NCI-H526 treated with DMSO at 0.1 percent for 48 hours (cell line): ENCODE results near the gene ZDHHC3.
"Not testable (repeated sequence)": the region's sequence is repeated elsewhere in the genome, so short reads cannot be mapped to it uniquely, and the experiment has no call there.

ENCODE experiments used
- DNase-seq: peaks from one replicate; lab custom pipeline; 2025; lab: John Stamatoyannopoulos, UW

Gene ZDHHC3

DNA sequence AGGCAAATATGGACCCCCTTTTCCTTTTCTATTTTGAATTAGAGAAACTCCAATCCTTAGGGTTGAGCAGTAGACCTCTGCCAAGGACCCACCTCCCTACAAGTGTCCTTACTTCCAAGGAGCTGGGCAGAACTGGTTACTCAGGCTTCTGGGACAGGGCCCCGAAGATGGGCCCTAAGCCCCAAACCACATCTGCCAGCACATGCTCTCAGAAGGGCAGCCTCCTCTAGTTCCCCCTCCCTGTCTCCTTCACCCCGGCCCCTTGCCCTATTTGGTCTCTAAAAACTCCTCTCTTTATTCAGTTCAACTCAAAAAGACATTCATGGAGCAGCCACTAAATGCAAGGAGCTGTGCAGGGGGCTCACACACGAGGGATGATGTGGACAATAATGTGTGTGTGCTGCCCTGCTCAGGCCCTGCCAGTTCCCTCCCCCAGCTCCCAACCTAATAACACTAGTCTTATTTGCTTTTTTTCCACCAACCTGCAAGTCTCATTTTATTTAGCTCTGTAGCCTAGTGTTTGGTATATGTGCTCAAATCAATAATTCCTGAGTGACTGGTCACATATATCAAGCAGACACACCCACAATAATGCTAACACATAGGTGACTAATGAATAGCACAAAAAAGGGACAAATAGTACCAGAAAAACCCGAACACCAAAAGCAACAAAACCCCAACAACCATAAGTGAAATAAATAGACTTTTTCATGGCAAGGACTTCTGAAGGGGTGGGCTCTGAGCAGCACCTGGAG lies 12.2 kb downstream of the ZDHHC3 start:
- no peak for DNase-seq

DNA sequence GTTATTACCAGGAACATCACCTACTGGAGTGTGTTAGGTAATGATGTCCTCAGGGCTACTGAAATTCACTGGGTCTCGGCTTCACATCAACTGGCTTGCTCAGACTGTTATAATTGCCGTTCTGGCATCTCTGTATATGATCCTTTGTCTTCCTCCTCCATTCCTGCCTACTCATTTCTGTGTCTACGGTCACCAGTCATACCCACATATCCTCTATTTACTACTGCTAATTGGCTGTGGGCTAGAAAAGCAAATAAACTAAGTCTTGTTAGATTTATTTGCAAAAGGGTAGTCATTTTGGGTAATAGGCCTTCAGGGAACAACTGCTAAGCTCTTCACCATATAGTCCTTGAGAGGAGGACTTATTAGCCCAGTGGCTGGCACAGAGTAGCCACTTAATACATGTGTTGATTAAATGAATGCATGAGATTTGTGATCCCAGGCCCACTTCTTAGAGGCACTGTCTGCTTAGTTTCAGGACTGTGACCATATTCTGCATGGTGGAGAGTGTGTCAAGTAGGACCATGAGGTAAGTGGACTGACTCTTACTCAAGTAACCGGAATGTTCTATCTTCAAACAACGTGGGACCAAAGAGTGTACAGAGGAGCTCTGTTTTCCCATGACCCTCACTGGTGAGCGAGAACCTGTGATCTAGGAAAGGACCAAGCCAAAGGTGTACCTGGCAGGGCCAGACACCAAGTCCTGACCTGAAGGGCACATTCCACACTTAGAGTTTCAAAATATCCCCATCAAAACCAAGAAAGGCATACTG lies 13.2 kb downstream of the ZDHHC3 start:
- no peak for DNase-seq

DNA sequence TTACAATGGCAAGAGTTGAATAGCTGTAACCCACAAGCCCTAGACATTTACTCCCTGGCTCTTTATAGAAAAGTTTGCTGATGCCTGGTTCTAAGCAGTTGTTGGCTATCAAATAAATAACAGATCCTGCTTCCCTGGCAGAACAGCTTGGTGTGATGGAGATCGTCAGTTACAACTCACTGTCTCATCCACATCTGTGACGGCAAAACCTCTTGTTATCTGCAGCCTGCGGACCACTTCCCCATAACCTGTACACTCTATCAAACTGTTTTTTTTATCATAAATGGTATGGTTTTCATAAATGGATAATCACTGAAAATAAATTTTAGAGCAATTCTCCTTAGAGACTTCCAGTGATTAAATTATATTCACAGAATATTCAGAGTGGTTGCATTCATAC lies 14.1 kb downstream of the ZDHHC3 start:
- DNase-seq = no peak

DNA sequence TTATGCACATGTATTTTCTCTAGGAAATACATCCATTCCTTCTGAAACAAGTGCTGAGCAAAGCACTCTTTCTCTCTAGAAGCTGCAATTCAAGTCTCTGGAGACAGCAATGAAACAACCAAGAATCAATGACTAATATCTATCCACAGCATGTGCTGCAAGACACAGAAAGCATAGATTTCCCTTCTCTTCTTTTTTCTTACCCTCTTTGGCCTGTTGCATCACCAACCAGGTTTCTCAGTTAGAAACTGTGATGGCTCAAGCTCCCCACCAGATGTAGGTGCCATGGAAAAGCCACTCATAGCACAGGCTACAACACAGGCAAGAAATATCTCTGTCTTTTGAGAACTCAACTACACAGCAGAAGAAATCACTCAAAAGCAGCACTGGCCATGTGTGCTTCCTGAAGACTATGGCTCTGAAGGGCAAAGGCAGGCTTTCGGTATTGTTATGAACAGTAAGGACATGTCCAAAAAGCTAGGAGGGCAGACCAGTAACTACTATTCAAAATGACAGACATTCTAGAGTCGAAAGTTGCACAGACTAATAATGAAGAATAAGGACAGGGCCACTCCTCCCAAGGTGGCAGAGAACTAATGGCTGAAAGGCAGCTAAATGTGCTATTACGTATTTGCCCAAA lies 15.5 kb downstream of the ZDHHC3 start:
- DNase-seq = no peak

DNA sequence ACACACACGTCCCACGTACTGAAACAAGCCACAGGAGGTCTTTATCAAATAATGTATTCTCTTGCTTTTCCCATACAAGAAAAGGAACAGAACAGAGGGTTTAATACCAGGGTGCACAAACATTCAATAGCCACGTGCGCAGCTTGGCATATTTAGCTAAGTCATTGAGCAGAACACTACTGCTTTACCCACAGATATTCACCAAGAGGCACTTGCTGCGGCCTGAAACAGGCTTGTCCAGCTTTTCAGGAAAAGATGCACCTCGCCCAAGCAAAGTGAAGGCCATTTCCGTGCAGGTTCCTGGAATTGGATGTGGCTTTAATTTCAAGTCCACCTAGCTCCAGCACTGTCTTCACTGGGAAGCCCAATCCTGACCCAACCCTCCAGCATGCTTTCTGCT lies 17.6 kb downstream of the ZDHHC3 start:
- DNase-seq = no peak

DNA sequence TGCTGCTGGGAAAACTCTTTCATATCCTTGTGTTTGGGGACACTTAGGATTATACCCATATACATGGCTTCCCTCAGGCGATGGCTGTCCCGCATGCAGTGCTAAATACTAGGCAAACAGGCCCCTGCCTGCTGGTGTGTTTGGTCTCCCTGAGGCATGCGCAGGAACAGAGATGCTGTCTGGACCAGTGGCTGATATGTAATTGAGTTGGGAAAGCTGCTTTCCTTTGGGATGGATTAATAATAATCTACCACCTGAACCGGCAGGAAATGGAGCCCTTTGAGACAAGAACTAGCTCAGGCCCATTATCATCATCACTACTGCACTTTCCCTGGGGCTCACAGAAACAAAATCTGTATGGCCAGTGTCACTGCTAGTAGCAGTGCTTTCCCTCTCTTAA lies 18.0 kb downstream of the ZDHHC3 start:
- DNase-seq = no peak

DNA sequence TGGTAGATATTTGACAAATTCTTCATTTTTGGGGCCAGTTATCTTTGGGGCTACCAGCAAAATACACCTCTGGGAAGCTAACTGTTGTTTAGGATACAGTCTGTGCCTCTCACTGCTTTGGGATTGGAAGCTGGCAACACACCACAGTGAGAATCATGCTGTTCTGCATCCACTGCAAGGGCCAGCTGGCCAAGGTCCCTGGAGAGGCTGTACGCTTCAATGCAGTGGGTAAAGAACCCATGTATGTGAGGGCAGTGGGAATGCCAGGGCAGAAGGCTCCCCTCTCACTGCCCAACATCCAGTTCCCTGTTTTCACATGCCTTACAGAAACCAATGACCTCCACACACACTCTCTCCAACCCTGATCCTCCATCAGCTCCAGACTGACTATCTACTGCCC lies 20.1 kb downstream of the ZDHHC3 start:
- DNase-seq = peak; percentile 65

DNA sequence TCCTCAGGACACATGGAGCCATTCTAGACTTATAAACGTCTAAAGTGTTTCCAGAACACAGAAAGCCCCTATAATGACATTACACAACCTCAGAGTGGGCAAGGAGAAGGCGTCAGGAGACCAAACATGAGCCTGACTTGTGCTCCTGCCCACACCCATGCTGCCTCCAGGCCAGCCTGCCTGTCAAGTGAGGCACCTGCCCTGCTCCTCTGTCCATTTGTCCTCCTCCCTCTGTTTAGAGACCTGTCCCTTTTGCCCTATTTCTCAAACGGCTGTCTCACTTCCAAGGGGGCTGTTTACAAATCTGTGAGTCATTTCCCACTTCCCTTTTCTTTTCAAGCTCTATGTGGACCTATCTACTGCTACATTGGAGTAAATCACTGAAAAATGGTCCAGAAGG lies 21.0 kb downstream of the ZDHHC3 start:
- DNase-seq = no peak

DNA sequence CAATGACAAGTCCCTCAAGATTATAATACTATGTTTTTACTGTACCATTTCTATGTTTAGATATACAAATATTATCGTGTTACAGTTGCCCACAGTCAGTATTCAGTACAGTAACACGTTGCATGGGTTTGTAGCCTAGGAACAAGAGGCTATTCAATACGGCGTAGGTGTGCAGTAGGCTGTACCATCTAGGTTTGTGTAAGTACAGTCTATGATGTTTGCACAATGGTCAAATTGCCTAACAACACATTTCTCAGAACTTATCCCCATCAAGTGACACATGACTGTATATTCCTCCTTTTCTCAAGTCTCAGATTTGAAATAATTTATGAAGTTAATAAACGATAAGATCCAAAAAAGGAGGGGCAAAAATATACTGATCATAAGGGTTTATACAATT lies 21.7 kb downstream of the ZDHHC3 start:
- peak; percentile 95 for DNase-seq

DNA sequence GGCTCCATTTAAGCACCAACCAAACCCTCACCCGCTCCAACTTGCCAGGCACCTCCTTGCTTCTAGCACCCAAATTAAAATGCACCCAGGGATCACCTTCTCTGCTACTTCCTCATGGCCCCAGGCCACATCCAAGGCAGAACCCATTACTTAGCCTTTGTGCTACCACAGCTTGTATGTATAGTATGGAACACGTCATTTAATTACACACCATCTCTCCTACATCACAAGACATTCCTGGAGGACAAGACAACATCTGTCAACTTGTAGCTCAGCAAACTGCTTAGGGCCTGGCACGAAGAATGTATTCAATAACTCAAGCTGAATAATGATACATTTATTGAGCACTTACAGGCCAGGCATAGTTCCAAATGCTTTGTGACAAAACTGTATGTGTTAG lies 23.3 kb downstream of the ZDHHC3 start:
- DNase-seq = no peak

DNA sequence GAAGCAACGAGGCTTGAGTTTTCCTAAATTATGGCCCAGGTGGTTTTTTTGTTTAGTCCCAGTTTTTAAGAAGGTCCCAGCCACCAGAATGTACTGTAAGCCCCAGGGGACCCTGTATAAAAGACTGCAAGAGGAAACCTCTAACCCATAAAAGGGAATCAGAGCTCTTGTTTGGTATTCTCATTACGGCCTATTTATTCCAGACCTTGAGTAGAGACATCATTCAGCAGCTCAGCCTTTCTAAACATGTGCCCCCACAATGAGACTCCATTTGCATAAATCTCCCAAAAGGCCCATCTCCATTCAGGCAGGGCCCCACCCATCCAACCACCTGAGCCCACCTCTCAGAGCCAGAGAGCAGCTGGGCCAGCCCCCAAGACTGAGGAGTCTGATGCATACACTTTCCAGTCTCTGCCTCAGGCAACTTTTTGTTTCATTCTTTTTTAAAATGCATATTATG lies 25.7 kb downstream of the ZDHHC3 start:
- no peak for DNase-seq

DNA sequence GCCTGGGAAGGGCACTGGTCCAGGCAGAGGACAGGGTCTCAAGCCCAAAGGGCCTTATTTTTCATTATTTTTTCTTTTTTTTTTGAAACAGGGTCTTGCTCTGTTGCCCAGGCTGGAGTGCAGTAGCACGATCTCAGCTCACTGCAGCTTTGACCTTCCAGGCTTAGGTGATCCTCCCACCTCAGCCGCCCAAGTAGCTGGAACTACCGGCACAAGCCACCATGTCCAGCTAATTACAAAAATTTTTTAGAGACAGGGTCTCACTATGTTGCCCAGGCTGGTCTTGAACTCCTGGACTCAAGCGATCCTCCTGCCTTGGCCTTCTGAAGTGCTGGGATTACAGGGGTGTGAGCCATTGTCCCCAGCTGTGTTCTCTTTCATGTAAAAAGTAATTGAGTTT lies 26.2 kb downstream of the ZDHHC3 start:
- DNase-seq = not testable (repeated sequence)

DNA sequence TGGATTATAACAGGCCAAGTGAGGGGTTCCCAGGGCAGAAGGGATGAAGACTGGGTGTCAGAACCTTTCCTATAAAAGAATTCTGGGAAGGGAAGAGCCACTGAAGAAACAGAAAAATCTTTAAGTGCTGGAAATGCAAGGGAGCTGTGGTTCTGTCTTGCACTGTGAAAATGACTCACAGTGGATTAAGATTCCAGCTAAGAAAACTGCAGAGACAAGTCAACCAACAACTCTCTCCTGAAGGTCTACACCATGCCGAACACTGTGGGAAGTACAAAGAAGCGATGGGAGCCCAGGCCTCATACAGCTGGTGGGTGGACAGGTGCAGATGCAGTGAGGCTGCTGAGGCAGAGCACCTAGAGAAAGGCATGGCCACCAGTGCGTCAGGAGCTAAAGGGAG lies 27.7 kb downstream of the ZDHHC3 start:
- DNase-seq = no peak

DNA sequence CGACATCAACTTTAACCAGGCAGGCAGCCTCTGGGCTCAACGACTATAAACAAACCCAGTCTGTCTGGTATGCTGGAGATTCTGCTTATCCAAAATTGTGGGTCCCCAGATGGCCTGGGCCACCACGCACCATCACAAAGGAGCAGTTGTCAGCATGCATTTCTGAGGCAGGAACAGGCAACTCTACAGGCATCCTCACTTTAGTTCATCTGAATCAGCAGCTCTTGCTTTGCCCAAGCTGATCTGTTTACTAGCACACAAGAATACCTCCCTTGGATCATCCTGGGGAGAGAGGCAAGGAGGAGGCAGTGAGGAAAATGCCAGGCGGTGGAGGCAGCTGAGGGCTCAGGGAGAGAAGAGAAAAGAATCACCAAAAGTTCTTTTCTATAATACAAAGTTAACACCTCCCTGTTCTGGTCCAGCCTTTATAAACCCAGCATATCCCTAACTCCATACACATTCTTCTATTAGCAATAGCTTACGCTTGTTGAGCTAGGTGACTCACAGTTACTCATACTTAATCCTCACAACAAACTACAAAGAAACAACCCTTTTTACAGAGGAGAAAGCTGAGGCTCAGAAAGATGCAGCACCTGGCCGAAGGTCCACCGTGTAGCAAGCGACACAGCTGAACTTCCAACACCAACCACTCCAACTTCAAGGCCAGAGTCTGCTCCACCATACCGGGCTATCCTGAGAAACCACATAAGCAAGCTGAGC lies 33.6 kb downstream of the ZDHHC3 start:
- DNase-seq = no peak

DNA sequence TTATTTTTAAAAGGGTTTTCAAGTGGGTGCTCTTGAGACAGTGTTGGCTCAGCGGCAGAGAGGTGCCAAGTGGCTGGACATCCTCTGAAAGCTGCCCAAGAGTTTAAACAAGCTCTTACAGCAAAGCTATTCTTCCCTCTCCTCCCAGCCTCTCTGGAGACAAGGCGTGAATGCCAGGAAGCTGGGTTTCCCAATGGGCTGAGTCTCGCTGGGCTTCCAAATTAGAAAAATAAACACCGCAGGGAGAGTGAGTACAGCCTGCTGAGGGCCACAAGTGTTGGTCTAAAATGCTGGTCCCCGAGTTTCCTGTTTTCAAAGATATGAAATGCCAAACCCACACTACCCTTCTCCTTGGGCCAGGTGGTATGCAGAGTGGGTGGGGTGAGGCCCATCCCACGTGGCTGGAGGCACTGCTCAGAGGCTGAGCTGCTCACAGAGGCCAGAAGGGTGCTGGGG lies 36.4 kb downstream of the ZDHHC3 start:
- DNase-seq = no peak

DNA sequence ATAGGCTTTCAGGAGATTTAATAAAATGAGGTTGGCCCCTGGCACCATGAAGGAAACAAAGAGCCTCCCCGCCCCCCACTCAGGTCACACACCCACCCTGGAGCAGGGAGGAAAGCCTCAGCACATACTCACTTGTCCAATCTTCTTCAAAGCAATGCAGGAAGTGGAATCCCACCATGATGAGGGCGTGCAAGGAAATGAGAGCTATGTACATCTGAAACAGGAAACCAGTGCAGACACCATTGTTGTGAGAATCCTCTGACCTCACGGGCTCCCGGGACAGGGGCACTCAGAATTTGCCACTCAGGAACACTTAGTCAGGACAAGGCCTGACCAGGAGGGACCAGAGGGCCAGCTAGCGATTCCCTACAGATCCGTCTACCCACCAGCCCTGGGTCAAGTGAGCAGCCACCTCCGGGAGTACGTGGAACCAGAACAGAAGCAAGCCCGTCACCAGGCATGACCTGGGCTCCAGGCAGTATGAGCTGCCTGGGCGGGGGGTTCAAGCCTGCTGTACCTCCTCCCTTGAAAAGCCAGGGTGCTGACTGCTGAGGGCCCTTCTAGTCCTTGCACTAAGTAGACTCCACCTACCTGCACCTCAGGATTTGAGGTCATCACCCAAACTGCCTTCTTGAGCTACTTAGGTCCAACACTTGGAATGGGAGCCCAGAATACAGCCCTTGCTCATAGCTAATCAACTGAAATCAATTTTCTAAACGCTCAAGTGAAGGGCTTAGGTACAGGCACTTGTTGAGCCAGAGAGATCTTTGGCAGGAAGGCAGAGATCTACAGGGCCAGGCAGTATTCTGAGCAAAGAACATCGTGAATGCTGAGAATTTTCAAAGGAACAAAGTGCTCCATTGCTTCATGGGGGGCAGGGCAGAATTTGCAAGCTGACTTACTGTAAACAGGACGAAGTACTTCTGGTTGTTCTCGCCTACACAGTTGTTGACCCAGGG lies 42.7 kb downstream of the ZDHHC3 start:
- no peak for DNase-seq

DNA sequence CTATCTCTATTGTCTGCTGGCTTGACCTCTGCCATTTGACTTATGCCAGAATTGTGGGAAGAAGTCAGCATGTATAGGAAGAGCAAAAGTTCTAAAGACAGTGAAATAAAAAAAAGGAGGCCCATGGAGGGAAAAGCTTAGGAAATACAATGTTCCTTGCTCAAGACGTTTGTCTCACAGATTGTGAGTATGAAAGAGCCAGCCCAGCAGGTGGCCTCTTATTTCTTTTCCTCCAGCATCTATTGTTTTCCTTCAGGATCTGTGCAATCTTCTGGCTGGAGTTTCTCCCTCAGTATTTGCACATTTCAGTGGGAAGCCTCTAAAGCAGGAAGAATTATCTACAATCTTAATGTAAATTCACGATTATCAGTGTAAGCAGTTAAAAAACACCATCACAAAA lies 43.7 kb downstream of the ZDHHC3 start:
- no peak for DNase-seq

DNA sequence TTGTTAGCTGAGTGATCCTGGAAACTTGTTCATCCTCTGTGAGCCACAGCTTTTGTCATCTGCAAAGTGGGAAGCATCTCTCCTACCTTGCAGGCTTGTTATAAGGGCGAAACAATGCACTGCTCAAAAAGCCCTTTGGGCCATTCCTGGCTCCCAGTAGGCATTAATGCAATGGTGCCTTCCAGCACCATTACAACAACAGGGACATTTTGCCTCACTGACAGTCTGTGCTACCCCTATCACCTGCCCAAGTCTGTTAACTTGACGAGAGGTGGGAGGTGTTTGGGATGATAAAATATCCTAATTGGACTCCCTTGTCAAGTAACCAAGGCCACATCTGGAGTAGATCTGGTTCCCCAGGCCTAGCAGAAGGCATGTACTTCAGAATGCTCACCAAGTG lies 44.2 kb downstream of the ZDHHC3 start:
- no peak for DNase-seq

DNA sequence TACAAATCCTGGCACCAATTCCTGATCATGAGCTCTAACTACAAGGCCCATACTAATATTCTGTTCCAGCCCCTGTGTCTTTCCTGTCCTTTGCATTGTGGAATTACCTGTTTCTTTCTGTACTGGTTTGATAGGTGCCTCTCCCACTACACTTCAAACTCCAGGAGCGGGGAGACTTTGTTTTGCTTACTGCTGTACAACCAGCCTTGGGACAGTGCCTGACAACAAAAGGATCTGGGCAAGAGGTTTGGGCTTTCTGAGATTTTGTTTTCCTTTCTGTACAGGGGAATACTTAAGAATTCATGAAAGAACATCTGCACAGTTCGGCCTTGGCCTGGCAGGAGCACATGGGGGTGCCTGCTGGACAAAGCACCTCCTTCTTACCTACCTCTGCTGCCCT lies 45.1 kb downstream of the ZDHHC3 start:
- no peak for DNase-seq

DNA sequence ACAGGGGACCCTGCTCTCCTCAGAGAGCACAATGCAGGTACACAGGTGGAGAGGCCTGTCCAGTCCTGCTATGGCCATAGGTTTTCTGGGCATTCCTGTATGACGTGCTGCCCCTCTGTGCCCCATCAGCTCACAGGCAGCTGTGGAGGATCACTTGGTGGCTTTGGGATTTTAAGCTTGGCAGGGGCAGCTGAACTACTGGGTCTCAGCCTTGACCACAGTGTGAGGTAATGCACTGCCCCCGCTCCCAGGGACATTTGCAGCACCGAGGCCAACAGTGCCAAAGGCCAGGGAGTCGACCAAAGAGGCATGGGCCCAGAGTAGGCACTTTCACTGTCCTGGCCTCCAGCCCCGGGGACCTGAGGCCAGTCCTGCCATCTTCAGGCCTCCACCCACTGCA lies 46.2 kb downstream of the ZDHHC3 start:
- no peak for DNase-seq

DNA sequence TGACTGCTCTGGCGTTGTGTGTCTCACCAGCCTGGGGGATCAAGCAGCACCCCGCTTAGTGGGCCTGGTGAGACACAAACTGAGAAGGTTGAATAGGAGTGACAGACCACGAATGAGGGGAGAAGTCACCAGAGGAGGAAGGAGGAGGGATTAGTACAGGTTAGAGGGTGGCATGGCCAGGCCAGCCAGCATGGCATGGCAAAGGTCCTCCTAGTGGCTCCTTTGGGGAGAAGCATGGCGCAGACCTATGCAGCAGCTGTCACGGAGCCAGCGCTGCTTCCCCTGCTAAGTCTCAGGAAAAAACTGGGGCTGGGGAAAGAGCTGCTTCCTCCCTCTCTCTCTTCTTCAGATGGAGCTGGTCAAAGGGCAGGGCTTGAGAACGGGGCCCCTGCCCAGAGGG lies 48.6 kb downstream of the ZDHHC3 start:
- no peak for DNase-seq
